DND-41 (cell line): ENCODE measurements around the gene HAND1.

Experiments used
- ATAC-seq: fragments of 200-7000 bp; cut with Tn5 transposase; 3 replicates; pipeline ENCODE4 v1.9.1; 2021; ENCODE audit warnings: low read depth; ENCODE audit not compliant: insufficient read depth
- DNase-seq: peaks from one replicate; pipeline ENCODE4 v3.0.0-alpha.2; 2020
- H2AFZ ChIP-seq: 2 replicates; pipeline ENCODE4 v1.6.0; 2012; ENCODE audit warnings: low read depth, low read length
- H3K27ac ChIP-seq: 2 replicates; pipeline ENCODE4 v1.5.1; 2012; ENCODE audit warnings: low read length, inconsistent platforms
- H3K27me3 ChIP-seq: fragments of 200-600 bp; sonication (generic); 2 replicates; pipeline ENCODE4 v1.6.0; 2012; ENCODE audit warnings: low read length, mild to moderate bottlenecking, inconsistent platforms; ENCODE audit not compliant: insufficient read depth, poor library complexity
- H3K36me3 ChIP-seq: 2 replicates; pipeline ENCODE4 v1.5.1; 2012; ENCODE audit warnings: low read length, inconsistent platforms; ENCODE audit not compliant: insufficient read depth
- H3K4me1 ChIP-seq: 2 replicates; pipeline ENCODE4 v1.5.1; 2012; ENCODE audit warnings: mild to moderate bottlenecking, low read length; ENCODE audit not compliant: insufficient read depth
- H3K4me2 ChIP-seq: 2 replicates; pipeline ENCODE4 v1.6.0; 2012; ENCODE audit warnings: mild to moderate bottlenecking, moderate library complexity, low read length, inconsistent platforms; ENCODE audit not compliant: insufficient read depth
- H3K4me3 ChIP-seq, 2 experiments: fragments of 200-600 bp in 1 of 2; shearing (Covaris generic) in 1 of 2; 2 replicates each; pipeline ENCODE4 v1.5.1; 2012 to 2016; ENCODE audit warnings: inconsistent platforms in 2 of 2, low read length in 2 of 2, mild to moderate bottlenecking in 2 of 2, low read depth in 1 of 2, moderate library complexity in 1 of 2
- H3K79me2 ChIP-seq: 2 replicates; pipeline ENCODE4 v1.6.0; 2012; ENCODE audit warnings: low read length, inconsistent platforms; ENCODE audit not compliant: insufficient read depth
- H3K9ac ChIP-seq: 2 replicates; pipeline ENCODE4 v1.6.0; 2012; ENCODE audit warnings: low read depth, mild to moderate bottlenecking, inconsistent platforms, low read length, moderate library complexity
- H3K9me3 ChIP-seq: 2 replicates; pipeline ENCODE4 v1.5.1; 2012; ENCODE audit warnings: low read length, moderate library complexity, mild to moderate bottlenecking, inconsistent platforms; ENCODE audit not compliant: insufficient read depth, severe bottlenecking
- H4K20me1 ChIP-seq: 2 replicates; pipeline ENCODE4 v1.6.0; 2012; ENCODE audit warnings: low read length; ENCODE audit not compliant: insufficient read depth
- CTCF ChIP-seq: IDR thresholded peaks from 2 replicates; pipeline ENCODE4 v1.5.1; 2012; ENCODE audit warnings: borderline replicate concordance, low read length, moderate library complexity, mild to moderate bottlenecking; ENCODE audit not compliant: poor library complexity, severe bottlenecking; ENCODE audit errors: extremely low read depth
- EZH2 ChIP-seq: IDR thresholded peaks from 3 replicates; pipeline ENCODE4 v1.6.1; 2012; ENCODE audit warnings: borderline replicate concordance, low read depth, mild to moderate bottlenecking, moderate library complexity, low read length, inconsistent platforms; ENCODE audit not compliant: severe bottlenecking

HAND1 gene

DNA sequence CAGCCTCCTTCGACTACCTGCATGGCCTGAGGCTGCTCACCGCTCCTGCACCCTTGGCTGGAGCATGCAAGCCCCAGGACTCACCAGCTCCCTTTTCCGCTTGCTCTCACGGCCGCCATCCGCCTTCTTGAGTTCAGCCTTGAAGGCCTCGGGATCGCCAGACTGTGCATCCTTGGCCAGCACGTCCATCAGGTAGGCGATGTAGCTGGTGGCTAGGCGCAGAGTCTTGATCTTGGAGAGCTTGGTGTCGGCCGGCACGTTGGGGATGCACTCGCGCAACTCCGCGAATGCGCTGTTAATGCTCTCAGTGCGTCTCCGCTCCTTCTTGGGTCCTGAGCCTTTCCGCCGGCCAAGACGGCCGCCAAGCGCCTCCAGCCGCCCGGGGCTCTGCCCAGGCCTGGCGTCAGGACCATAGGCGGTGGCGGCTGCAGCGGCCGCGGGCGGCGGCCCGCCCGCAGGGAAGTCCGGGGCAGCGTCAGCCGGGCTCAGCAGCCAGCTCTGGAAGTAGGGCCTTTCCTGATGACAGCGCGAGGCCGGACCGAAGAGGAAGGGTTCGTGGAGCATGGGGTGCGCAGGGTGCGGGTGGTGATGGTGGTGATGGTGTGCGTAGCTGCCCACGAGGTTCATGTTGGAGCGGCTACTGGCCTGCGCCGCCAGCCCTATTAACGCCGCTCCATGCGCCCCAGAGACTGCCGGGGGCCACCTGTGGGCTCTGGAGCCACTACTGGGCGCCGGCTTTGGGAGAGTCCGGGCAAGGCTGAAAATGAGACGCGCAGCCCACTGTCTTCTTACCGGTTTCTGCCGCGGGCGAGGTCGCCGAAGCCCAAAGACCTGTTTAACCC, 424 bp downstream of the HAND1 start:
- Histone ChIP-seq H3K27me3 (peaks cover 25% of the 10 kb centered on the region), H3K4me2 (no peak overlapping the region), H3K9ac (no peak overlapping the region), H3K9me3 (no peaks in the 10 kb centered on the region), H4K20me1 (no peaks in the 10 kb centered on the region), H3K27ac (no peak overlapping the region), H3K36me3 (no peaks in the 10 kb centered on the region), H3K4me3 (no peak overlapping the region), H2AFZ (no peak overlapping the region), H3K4me1 (no peaks in the 10 kb centered on the region), H3K79me2 (no peaks in the 10 kb centered on the region)
- TF ChIP-seq CTCF (no peak), EZH2 (no peak)
- DNase-seq, result no peak
- no peak for ATAC-seq

DNA sequence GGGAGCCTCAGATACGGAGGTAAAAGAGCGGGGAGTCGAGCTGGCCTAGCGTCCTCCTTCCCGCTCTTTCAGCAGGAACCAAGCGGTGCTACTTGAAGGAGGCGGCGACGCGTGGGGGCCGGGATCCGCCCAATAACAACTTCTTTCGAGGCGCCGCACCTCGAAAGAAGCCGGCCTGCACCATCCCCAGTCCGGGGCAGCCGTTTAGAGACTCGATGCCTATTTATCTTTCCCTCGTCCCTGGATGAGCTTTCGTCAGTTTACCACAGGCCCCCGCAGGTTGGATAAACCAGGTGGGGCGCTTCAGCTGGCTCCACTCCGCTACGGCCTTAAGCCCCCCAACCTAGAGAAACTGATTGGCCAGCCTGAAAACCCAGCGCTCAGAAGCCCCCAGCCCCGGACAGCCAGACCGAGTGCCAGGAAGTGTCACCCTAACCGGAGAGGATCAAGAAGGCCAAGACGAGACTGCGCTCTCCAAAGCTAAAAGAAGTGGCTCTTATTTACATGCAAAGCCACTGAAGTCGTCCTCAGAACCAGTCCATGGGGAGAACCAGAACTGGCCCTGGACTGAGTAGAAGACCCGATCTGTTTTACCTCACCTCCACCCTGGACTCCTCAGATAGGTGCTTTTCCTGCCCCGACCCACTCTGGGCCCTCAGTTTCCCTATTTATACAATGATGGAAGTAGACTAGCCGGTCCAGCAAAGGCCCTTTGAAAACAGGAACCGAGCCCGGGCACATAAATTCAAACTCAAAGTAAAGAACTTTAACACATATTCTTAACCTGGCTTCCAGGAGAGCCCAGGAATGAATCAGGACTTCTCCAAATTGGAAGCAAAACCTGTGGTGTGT, 1.4 kb downstream of the HAND1 start:
- H3K9me3 ChIP-seq, result no peaks in the 10 kb centered on the region
- no peaks in the 10 kb centered on the region for H4K20me1 ChIP-seq
- no peak overlapping the region for H3K4me2 ChIP-seq
- H3K27ac ChIP-seq, result no peak overlapping the region
- no peak overlapping the region for H3K9ac ChIP-seq
- peaks cover 16% of the 10 kb centered on the region for H3K27me3 ChIP-seq
- no peak for TF ChIP-seq CTCF
- TF ChIP-seq EZH2, result no peak
- no peaks in the 10 kb centered on the region for H3K4me1 ChIP-seq
- H3K79me2 ChIP-seq, result no peaks in the 10 kb centered on the region
- H3K4me3 ChIP-seq, result no peak overlapping the region
- no peak for ATAC-seq
- H3K36me3 ChIP-seq, result no peaks in the 10 kb centered on the region
- DNase-seq, result no peak
- no peak overlapping the region for H2AFZ ChIP-seq

DNA sequence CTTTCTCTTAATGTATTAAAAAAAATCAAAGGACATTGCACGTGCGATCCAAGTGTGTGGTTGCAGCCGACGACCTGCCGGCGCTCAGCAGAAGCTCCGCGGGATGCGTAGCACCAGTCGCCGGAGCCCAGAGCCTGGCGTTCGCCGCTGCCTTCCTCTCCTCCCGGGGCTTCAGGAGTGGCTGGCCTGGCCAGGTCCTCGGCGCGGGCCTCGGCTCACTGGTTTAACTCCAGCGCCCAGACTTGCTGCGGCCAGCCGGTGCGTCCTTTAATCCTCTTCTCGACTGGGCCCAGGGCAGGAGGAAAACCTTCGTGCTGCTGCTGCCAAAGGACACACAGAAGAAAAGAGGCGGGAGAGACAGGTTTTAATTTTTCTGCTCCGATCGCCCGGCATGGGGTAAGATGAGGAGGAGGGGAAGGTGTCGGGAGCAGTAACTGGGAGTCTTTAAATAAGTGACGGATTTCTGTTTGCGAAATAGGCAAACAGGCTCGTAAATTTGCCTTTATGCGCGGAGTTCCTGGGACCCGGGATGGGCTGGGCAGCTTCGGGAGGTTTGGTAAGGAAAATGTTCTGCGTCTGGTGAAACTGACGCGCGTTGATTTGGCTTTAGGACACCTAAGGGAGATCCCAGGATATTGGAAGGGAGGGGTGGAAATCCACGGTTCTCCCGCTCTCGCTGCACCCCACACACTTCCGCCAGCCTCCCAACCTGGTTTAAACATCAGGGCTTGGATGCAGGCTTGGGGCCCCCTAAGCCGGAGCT, 2.3 kb downstream of the HAND1 start:
- H3K4me2 ChIP-seq, result no peak overlapping the region
- no peak overlapping the region for H3K4me3 ChIP-seq

More for the DNA sequence above, 2.3 kb downstream of the HAND1 start:
- no peak overlapping the region for H3K27ac ChIP-seq
- no peaks in the 10 kb centered on the region for H4K20me1 ChIP-seq
- H3K9me3 ChIP-seq, result no peaks in the 10 kb centered on the region
- no peak overlapping the region for H3K9ac ChIP-seq
- no peaks in the 10 kb centered on the region for H3K79me2 ChIP-seq
- no peak overlapping the region for H2AFZ ChIP-seq
- DNase-seq (no peak), ATAC-seq (no peak)
- peaks cover 8% of the 10 kb centered on the region for H3K27me3 ChIP-seq
- H3K36me3 ChIP-seq, result no peaks in the 10 kb centered on the region
- no peak for TF ChIP-seq CTCF
- no peak for TF ChIP-seq EZH2
- H3K4me1 ChIP-seq, result no peaks in the 10 kb centered on the region
